RWPE2 (cell line): Measurements from ENCODE around the gene DACH1.

ENCODE experiments used
- ATAC-seq: fragments of 200-7000 bp; cut with Tn5 transposase; 3 replicates; pipeline ENCODE4 v1.9.1; 2021; ENCODE audit warnings: low read depth
- DNase-seq: peaks from one replicate; pipeline ENCODE4 v3.0.0-alpha.2; 2020; ENCODE audit warnings: low spot score
- H3K27ac ChIP-seq: fragments of 450-650 bp; 2 replicates; pipeline ENCODE4 v1.5.1; 2017; ENCODE audit warnings: mild to moderate bottlenecking; ENCODE audit not compliant: poor library complexity, severe bottlenecking
- H3K27me3 ChIP-seq: fragments of 250-450 bp; sonication (Bioruptor Pico); 2 replicates; pipeline ENCODE4 v1.5.1; 2021; ENCODE audit warnings: mild to moderate bottlenecking, moderate library complexity; ENCODE audit not compliant: insufficient read depth, poor library complexity, severe bottlenecking
- H3K36me3 ChIP-seq: fragments of 250-450 bp; sonication (Bioruptor Pico); 2 replicates; pipeline ENCODE4 v1.5.1; 2020; ENCODE audit warnings: low read depth, mild to moderate bottlenecking, moderate library complexity
- H3K4me1 ChIP-seq: fragments of 250-450 bp; sonication (Bioruptor Pico); 2 replicates; pipeline ENCODE4 v1.5.1; 2021; ENCODE audit warnings: mild to moderate bottlenecking, moderate library complexity; ENCODE audit not compliant: insufficient read depth, poor library complexity, severe bottlenecking
- H3K4me3 ChIP-seq: fragments of 250-450 bp; sonication (Bioruptor Pico); 2 replicates; pipeline ENCODE4 v1.5.1; 2021; ENCODE audit warnings: mild to moderate bottlenecking, moderate library complexity; ENCODE audit not compliant: severe bottlenecking
- H3K9me3 ChIP-seq: fragments of 250-450 bp; sonication (Bioruptor Pico); 2 replicates; pipeline ENCODE4 v1.5.1; 2021; ENCODE audit warnings: mild to moderate bottlenecking, moderate library complexity; ENCODE audit not compliant: severe bottlenecking
- CTCF ChIP-seq: fragments of 450-650 bp; IDR thresholded peaks from one replicate; pipeline ENCODE4 v1.5.1; 2017; ENCODE audit warnings: mild to moderate bottlenecking, moderate library complexity; ENCODE audit not compliant: poor library complexity, severe bottlenecking

Gene DACH1

GRCh38 chr13:71862459-71862943, 4.5 kb downstream of the DACH1 start:
- Histone ChIP-seq H3K4me3 (no peak overlapping the region), H3K36me3 (no peaks in the 10 kb centered on the region), H3K4me1 (no peaks in the 10 kb centered on the region), H3K27me3 (peaks cover 88% of the 10 kb centered on the region), H3K27ac (no peak overlapping the region), H3K9me3 (no peaks in the 10 kb centered on the region)
- ATAC-seq (no peak), DNase-seq (no peak)
- TF ChIP-seq CTCF, result no peak

- H3K9me3 ChIP-seq, result no peaks in the 10 kb centered on the region
- TF ChIP-seq CTCF, result no peak
- H3K27ac ChIP-seq, result no peak overlapping the region
- H3K4me3 ChIP-seq, result no peak overlapping the region
- no peak for ATAC-seq
- H3K27me3 ChIP-seq, result peaks cover 82% of the 10 kb centered on the region
- DNase-seq, result no peak
- no peaks in the 10 kb centered on the region for H3K36me3 ChIP-seq
- H3K4me1 ChIP-seq, result no peaks in the 10 kb centered on the region
Observed at GRCh38 chr13:71861769-71862458, 5.1 kb downstream of the DACH1 start.

GRCh38 chr13:71860547-71861138, 6.4 kb downstream of the DACH1 start:
- no peak overlapping the region for H3K4me3 ChIP-seq
- ATAC-seq (no peak), DNase-seq (no peak)
- peaks cover 78% of the 10 kb centered on the region for H3K27me3 ChIP-seq
- H3K9me3 ChIP-seq, result no peaks in the 10 kb centered on the region
- H3K36me3 ChIP-seq, result no peaks in the 10 kb centered on the region
- no peak for TF ChIP-seq CTCF
- no peaks in the 10 kb centered on the region for H3K4me1 ChIP-seq
- H3K27ac ChIP-seq, result no peak overlapping the region

- ATAC-seq, result no peak
- Histone ChIP-seq H3K36me3 (no peaks in the 10 kb centered on the region), H3K9me3 (no peaks in the 10 kb centered on the region), H3K4me3 (no peak overlapping the region), H3K27ac (no peak overlapping the region), H3K27me3 (peaks cover 58% of the 10 kb centered on the region), H3K4me1 (no peaks in the 10 kb centered on the region)
- no peak for DNase-seq
- TF ChIP-seq CTCF, result no peak
Observed at GRCh38 chr13:71858647-71859046, 8.4 kb downstream of the DACH1 start.

- ATAC-seq (no peak), DNase-seq (no peak)
- Histone ChIP-seq H3K36me3 (no peaks in the 10 kb centered on the region), H3K9me3 (no peaks in the 10 kb centered on the region), H3K27ac (no peak overlapping the region), H3K4me3 (no peak overlapping the region), H3K4me1 (no peaks in the 10 kb centered on the region), H3K27me3 (peaks cover 40% of the 10 kb centered on the region)
- no peak for TF ChIP-seq CTCF
Observed at GRCh38 chr13:71856548-71857043, 10.4 kb downstream of the DACH1 start.
